GM12873 (cell line): ENCODE measurements around the gene SLC25A26.

Experiments
- CTCF ChIP-seq: IDR thresholded peaks from 2 replicates; pipeline ENCODE4 v1.5.1; 2012; ENCODE audit warnings: low read depth, mild to moderate bottlenecking, moderate library complexity, low read length, control low read depth; ENCODE audit not compliant: insufficient read depth; ENCODE audit errors: missing control alignments

The SLC25A26 gene

GRCh38 chr3:66396161-66396760 lies 175.5 kb downstream of the SLC25A26 start:
- TF ChIP-seq CTCF: no peak

- TF ChIP-seq CTCF: no peak
Measured at GRCh38 chr3:66396888-66397287, 176.1 kb downstream of the SLC25A26 start.

- no peak for TF ChIP-seq CTCF
Measured at GRCh38 chr3:66397745-66398144, 176.9 kb downstream of the SLC25A26 start.

GRCh38 chr3:66398228-66399025 lies 177.6 kb downstream of the SLC25A26 start:
- no peak for TF ChIP-seq CTCF

GRCh38 chr3:66399529-66400232 lies 178.9 kb downstream of the SLC25A26 start:
- no peak for TF ChIP-seq CTCF

- TF ChIP-seq CTCF: no peak
Measured at GRCh38 chr3:66400411-66401156, 179.8 kb downstream of the SLC25A26 start.

- no peak for TF ChIP-seq CTCF
Measured at GRCh38 chr3:66401157-66401550, 180.4 kb downstream of the SLC25A26 start.
